Neuronal stem cell (in vitro differentiated cells): ENCODE measurements around the gene LEPR.
"Not testable (repeated sequence)": the region's sequence is repeated elsewhere in the genome, so short reads cannot be mapped to it uniquely, and the experiment has no call there.

Experiments used
- DNase-seq: peaks from one replicate; pipeline ENCODE4 v3.0.0-alpha.2; 2013; ENCODE audit warnings: low spot score
- H2AFZ ChIP-seq: one replicate; pipeline ENCODE4 v1.6.1; 2013; ENCODE audit warnings: mild to moderate bottlenecking, low read length, inconsistent platforms
- H2AK5ac ChIP-seq: 2 replicates; pipeline ENCODE4 v1.6.1; 2013; ENCODE audit warnings: low read depth, mild to moderate bottlenecking, inconsistent platforms, low read length, moderate library complexity, mixed read lengths
- H2BK120ac ChIP-seq: 2 replicates; pipeline ENCODE4 v1.6.1; 2013; ENCODE audit warnings: low read depth, mild to moderate bottlenecking, inconsistent platforms, low read length, moderate library complexity, mixed read lengths
- H2BK12ac ChIP-seq: one replicate; pipeline ENCODE4 v1.6.1; 2013; ENCODE audit warnings: low read length, inconsistent platforms
- H2BK15ac ChIP-seq: 2 replicates; pipeline ENCODE4 v1.6.1; 2013; ENCODE audit warnings: mild to moderate bottlenecking, low read length, inconsistent platforms, mixed read lengths
- H2BK5ac ChIP-seq: one replicate; pipeline ENCODE4 v1.6.1; 2013; ENCODE audit warnings: inconsistent platforms, mild to moderate bottlenecking, low read length, moderate library complexity
- H3K14ac ChIP-seq: one replicate; pipeline ENCODE4 v1.6.1; 2013; ENCODE audit warnings: low read length, inconsistent platforms
- H3K18ac ChIP-seq: 2 replicates; pipeline ENCODE4 v1.6.1; 2013; ENCODE audit warnings: low read length, inconsistent platforms
- H3K23ac ChIP-seq: 2 replicates; pipeline ENCODE4 v1.6.1; 2013; ENCODE audit warnings: low read depth, mild to moderate bottlenecking, mixed read lengths, low read length, inconsistent platforms; ENCODE audit not compliant: poor library complexity
- H3K27ac ChIP-seq: replicated peaks from 3 replicates; pipeline ENCODE4 v1.5.1; 2013; ENCODE audit warnings: low read length, inconsistent platforms
- H3K27me3 ChIP-seq, 3 experiments: 2 replicates each; pipeline ENCODE4 v1.6.1; 2013; ENCODE audit warnings: low read length in 3 of 3, mild to moderate bottlenecking in 2 of 3, inconsistent platforms in 1 of 3, low read depth in 1 of 3, mixed read lengths in 1 of 3, moderate library complexity in 1 of 3; ENCODE audit not compliant: control insufficient read depth in 3 of 3, insufficient read depth in 3 of 3
- H3K36me3 ChIP-seq, 2 donors: replicated peaks in 1 of 2; 2 replicates each; pipeline ENCODE4 v1.6.1; 2013; ENCODE audit warnings: low read length in 2 of 2; ENCODE audit not compliant: control insufficient read depth in 2 of 2, insufficient read depth in 2 of 2
- H3K4ac ChIP-seq: 2 replicates; pipeline ENCODE4 v1.6.1; 2013; ENCODE audit warnings: inconsistent platforms, mild to moderate bottlenecking, low read length, moderate library complexity
- H3K4me1 ChIP-seq, 2 donors: 1 replicate in 1 of 2; 2 replicates in 1 of 2; pipeline ENCODE4 v1.6.1; 2013; ENCODE audit warnings: low read length in 2 of 2, low read depth in 1 of 2; ENCODE audit not compliant: control insufficient read depth in 2 of 2, insufficient read depth in 1 of 2
- H3K4me2 ChIP-seq: one replicate; pipeline ENCODE4 v1.6.1; 2013; ENCODE audit warnings: mild to moderate bottlenecking, low read length, inconsistent platforms; ENCODE audit not compliant: insufficient read depth, poor library complexity, severe bottlenecking
- H3K4me3 ChIP-seq, 2 donors: 2 replicates each; pipeline ENCODE4 v1.5.1; 2013; ENCODE audit warnings: low read length in 2 of 2, mild to moderate bottlenecking in 2 of 2, inconsistent platforms in 1 of 2, moderate library complexity in 1 of 2
- H3K79me1 ChIP-seq: one replicate; pipeline ENCODE4 v1.6.1; 2013; ENCODE audit warnings: low read depth, mild to moderate bottlenecking, inconsistent platforms, low read length, moderate library complexity
- H3K9ac ChIP-seq: one replicate; pipeline ENCODE4 v1.6.1; 2013; ENCODE audit warnings: mild to moderate bottlenecking, low read depth, low read length, inconsistent platforms; ENCODE audit not compliant: poor library complexity
- H3K9me3 ChIP-seq, 2 donors: replicated peaks in 1 of 2; 2 replicates each; pipeline versions ENCODE3 to v1.6.1; 2013; ENCODE audit warnings: low read length in 2 of 2, mild to moderate bottlenecking in 2 of 2, inconsistent platforms in 1 of 2, low read depth in 1 of 2, mixed read lengths in 1 of 2, moderate library complexity in 1 of 2; ENCODE audit not compliant: control insufficient read depth in 2 of 2, insufficient read depth in 1 of 2
- H4K8ac ChIP-seq: one replicate; pipeline ENCODE4 v1.6.1; 2013; ENCODE audit warnings: low read depth, mild to moderate bottlenecking, inconsistent platforms, low read length, moderate library complexity
- H4K91ac ChIP-seq: one replicate; pipeline ENCODE4 v1.6.1; 2013; ENCODE audit warnings: low read length, low read depth, mild to moderate bottlenecking, inconsistent platforms; ENCODE audit not compliant: poor library complexity
- WGBS, 2 donors: extraction: QIAGEN DNeasy Blood & Tissue Kit; methylation state at CpG; one replicate each; pipeline ENCODE4 v1.1.7; 2013; ENCODE audit warnings: missing lambda C conversion rate in 2 of 2, mixed read lengths in 1 of 2; ENCODE audit not compliant: insufficient read length in 2 of 2, insufficient replicate concordance in 1 of 2; ENCODE audit errors: extremely low coverage in 2 of 2; 5-methylcytosine and 5-hydroxymethylcytosine counted together

LEPR gene

DNA sequence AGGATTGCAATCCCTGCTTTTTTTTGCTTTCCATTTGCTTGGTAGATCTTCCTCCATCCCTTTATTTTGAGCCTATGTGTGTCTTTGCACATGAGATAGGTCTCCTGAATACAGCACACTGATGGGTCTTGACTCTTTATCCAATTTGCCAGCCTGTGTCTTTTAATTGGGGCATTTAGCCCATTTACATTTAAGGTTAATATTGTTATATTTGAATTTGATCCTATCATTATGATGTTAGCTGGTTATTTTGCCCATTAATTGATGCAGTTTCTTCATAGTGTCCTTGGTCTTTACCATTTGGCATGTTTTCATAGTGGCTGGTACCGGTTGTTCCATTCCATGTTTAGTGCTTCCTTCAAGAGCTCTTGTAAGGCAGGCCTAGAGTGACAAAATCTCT is 45.4 kb downstream of the LEPR start:
- not testable (repeated sequence) for H2BK5ac ChIP-seq, H4K8ac ChIP-seq, H3K23ac ChIP-seq, H4K91ac ChIP-seq, H3K27me3 ChIP-seq, DNase-seq, H3K36me3 ChIP-seq, H3K14ac ChIP-seq, H3K79me1 ChIP-seq, H2BK12ac ChIP-seq, H3K4ac ChIP-seq, H3K9ac ChIP-seq, H3K18ac ChIP-seq, H3K27ac ChIP-seq, H2BK120ac ChIP-seq, H3K9me3 ChIP-seq, H2AFZ ChIP-seq, H2AK5ac ChIP-seq, H3K4me2 ChIP-seq, H3K4me3 ChIP-seq, H2BK15ac ChIP-seq
- no CpG with 5 or more reads among the region's 1 CpG for WGBS, 2 donors
- peaks cover 15 to 17% of the 10 kb centered on the region in 2 donors for H3K4me1 ChIP-seq

DNA sequence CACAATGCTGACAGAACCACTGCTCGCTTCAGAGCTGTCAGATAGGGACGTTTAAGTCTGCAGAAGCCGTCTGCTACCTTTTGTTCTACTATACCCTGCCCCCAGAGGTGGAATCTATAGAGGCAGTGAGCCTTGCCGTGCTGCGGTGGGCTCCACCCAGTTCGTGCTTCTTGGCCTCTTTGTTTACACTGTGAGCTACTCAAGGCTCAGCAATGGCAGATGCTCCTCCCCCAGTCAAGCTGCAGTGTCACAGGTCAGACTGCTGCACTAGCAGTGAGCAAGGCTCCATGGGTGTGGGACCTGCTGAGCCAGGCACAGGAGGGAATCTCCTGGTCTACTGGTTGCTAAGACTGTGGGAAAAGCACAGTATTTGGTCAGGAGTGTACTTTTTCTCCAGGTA is 47.1 kb downstream of the LEPR start:
- no peak overlapping the region for H2BK120ac ChIP-seq
- H3K4ac ChIP-seq = no peak overlapping the region
- H2BK12ac ChIP-seq = no peak overlapping the region
- no peak overlapping the region for H2BK5ac ChIP-seq
- peaks cover 15 to 19% of the 10 kb centered on the region in 2 donors for H3K4me1 ChIP-seq
- H3K79me1 ChIP-seq = no peaks in the 10 kb centered on the region
- H2BK15ac ChIP-seq = no peak overlapping the region
- H2AK5ac ChIP-seq = no peak overlapping the region
- no peak overlapping the region for H3K27ac ChIP-seq
- H3K23ac ChIP-seq = no peak overlapping the region
- peak overlapping the region in 1 of 2 donors; percentile 29 for H3K4me3 ChIP-seq
- H3K14ac ChIP-seq = no peak overlapping the region
- H3K27me3 ChIP-seq = no peaks in the 10 kb centered on the region
- peak overlapping the region; percentile 28 for H3K18ac ChIP-seq
- peak overlapping the region; percentile 87 for H2AFZ ChIP-seq
- no peaks in the 10 kb centered on the region for H3K36me3 ChIP-seq
- H3K4me2 ChIP-seq = no peak overlapping the region
- no peak overlapping the region for H4K8ac ChIP-seq
- H3K9ac ChIP-seq = no peak overlapping the region
- no CpG with 5 or more reads among the region's 6 CpGs for WGBS, 2 donors
- DNase-seq = peak; percentile 53
- no peaks in the 10 kb centered on the region for H3K9me3 ChIP-seq
- no peak overlapping the region for H4K91ac ChIP-seq

DNA sequence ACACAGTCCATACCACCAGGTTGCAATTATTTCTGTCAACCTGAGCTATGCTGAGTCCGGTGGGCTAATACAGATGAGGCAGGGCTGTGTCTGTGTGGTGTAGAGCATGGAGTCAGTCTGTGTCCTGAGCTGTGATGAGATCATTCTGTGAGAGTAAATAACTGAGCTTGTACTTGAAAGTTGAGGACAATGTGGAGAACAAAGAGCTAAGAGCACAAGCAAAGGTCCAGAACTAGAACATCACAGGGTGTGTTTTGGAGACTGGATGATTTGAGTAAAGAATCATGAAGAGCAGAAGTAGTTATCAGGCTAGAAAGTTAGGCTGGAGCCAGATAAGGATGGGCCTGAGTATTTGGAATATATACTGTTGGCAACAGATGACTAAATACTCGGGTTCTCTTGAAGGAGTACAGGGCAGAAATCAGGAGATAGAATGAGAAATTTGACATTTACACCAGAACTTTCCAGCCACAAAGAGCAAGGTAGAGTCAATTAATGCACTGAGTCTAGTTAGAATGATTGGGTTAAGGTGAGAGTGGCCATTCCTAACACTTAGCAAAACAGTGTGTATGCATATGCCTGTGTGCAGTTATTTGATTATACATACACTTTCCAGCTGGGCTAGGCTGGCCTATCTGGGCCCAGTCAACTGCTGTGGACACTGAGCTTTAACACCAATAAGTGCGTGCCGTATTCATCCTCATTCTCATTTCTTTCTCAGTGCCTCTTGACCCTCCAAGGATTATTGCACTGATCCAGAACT is 48.8 kb downstream of the LEPR start:
- Histone ChIP-seq H3K27me3 (no peaks in the 10 kb centered on the region), H3K9me3 (no peaks in the 10 kb centered on the region), H2BK5ac (no peak overlapping the region), H2BK12ac (no peak overlapping the region), H3K4me1 (peaks cover 15 to 19% of the 10 kb centered on the region in 2 donors), H3K27ac (no peak overlapping the region), H3K4me3 (no peak overlapping the region), H3K18ac (peak overlapping the region; percentile 1), H2AFZ (peak overlapping the region; percentile 78), H3K9ac (no peak overlapping the region), H4K8ac (no peak overlapping the region), H3K23ac (no peak overlapping the region), H2AK5ac (no peak overlapping the region), H3K79me1 (no peaks in the 10 kb centered on the region), H3K14ac (no peak overlapping the region), H3K36me3 (no peaks in the 10 kb centered on the region), H3K4me2 (no peak overlapping the region), H2BK120ac (no peak overlapping the region), H3K4ac (no peak overlapping the region), H4K91ac (no peak overlapping the region), H2BK15ac (no peak overlapping the region)
- no CpG with 5 or more reads among the region's 4 CpGs for WGBS, 2 donors
- DNase-seq = no peak

DNA sequence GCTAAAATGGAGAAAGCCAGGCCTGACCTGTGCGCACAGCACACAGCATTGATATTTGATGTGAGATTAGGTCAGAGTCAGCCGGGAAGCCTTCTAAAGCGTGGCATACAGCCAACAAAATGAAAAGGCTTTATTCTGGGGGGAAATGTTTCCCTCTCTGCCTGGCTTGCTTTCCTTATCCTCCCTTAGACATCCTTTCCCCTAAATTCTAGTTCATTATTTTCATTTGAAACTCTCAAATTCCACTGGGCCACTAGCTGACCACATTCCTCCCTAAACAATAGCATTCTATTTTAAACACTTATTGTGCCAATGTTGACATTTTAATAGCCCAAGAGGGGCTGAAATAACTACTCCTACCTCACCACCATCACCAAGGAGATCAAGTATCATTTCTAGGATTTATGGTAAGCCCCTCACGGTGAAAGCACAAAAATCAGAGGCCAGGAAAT is 49.4 kb downstream of the LEPR start:
- H3K27ac ChIP-seq = no peak overlapping the region
- H3K4ac ChIP-seq = no peak overlapping the region
- no peak overlapping the region for H4K8ac ChIP-seq
- no peak overlapping the region for H2BK120ac ChIP-seq
- no peaks in the 10 kb centered on the region for H3K79me1 ChIP-seq
- H3K9me3 ChIP-seq = no peaks in the 10 kb centered on the region
- H3K36me3 ChIP-seq = no peaks in the 10 kb centered on the region
- no peak overlapping the region for H3K4me2 ChIP-seq
- H3K4me1 ChIP-seq = peaks cover 15 to 19% of the 10 kb centered on the region in 2 donors
- WGBS, 2 donors = no CpG with 5 or more reads among the region's 4 CpGs
- H4K91ac ChIP-seq = no peak overlapping the region
- H2BK5ac ChIP-seq = no peak overlapping the region
- no peak overlapping the region for H2AK5ac ChIP-seq
- no peaks in the 10 kb centered on the region for H3K27me3 ChIP-seq
- H3K23ac ChIP-seq = no peak overlapping the region
- no peak overlapping the region for H2BK15ac ChIP-seq
- peak overlapping the region; percentile 78 for H2AFZ ChIP-seq
- no peak overlapping the region for H2BK12ac ChIP-seq
- H3K14ac ChIP-seq = no peak overlapping the region
- H3K4me3 ChIP-seq = no peak overlapping the region
- H3K18ac ChIP-seq = peak overlapping the region; percentile 1
- DNase-seq = no peak
- no peak overlapping the region for H3K9ac ChIP-seq
